ENCODE results near the gene ZIC2.

The ZIC2 gene

GRCh38 chr13:99993660-99994637 lies 12.4 kb downstream of the ZIC2 start:
- H3K27ac ChIP-seq (ENCODE audit: low read depth in 2 of 2, low read length in 2 of 2) = no peak overlapping the region
- H3K36me3 ChIP-seq (ENCODE audit: control insufficient read depth in 2 of 2, insufficient read depth in 2 of 2, low read length in 2 of 2) = no peaks in the 10 kb centered on the region
- peaks cover 80 to 88% of the 10 kb centered on the region in 2 donors for H3K27me3 ChIP-seq (ENCODE audit: control insufficient read depth in 2 of 2, insufficient read depth in 2 of 2, low read length in 2 of 2)
- no peak overlapping the region for H3K4me3 ChIP-seq (ENCODE audit: low read length in 2 of 2)
- H3K9me3 ChIP-seq (ENCODE audit: control insufficient read depth in 2 of 2, low read length in 2 of 2) = no peaks in the 10 kb centered on the region
- H3K9ac ChIP-seq (ENCODE audit: low read depth in 1 of 2, low read length in 2 of 2) = no peak overlapping the region
- H3K4me1 ChIP-seq (ENCODE audit: control insufficient read depth in 2 of 2, insufficient read depth in 2 of 2, low read length in 2 of 2) = peaks cover 4 to 14% of the 10 kb centered on the region in 2 donors

- H3K9me3 ChIP-seq (ENCODE audit: control insufficient read depth in 2 of 2, low read length in 2 of 2) = no peaks in the 10 kb centered on the region
- H3K36me3 ChIP-seq (ENCODE audit: control insufficient read depth in 2 of 2, insufficient read depth in 2 of 2, low read length in 2 of 2) = no peaks in the 10 kb centered on the region
- H3K4me3 ChIP-seq (ENCODE audit: low read length in 2 of 2) = no peak overlapping the region
- H3K27ac ChIP-seq (ENCODE audit: low read depth in 2 of 2, low read length in 2 of 2) = no peak overlapping the region
- peaks cover 74 to 81% of the 10 kb centered on the region in 2 donors for H3K27me3 ChIP-seq (ENCODE audit: control insufficient read depth in 2 of 2, insufficient read depth in 2 of 2, low read length in 2 of 2)
- no peak overlapping the region for H3K9ac ChIP-seq (ENCODE audit: low read depth in 1 of 2, low read length in 2 of 2)
- H3K4me1 ChIP-seq (ENCODE audit: control insufficient read depth in 2 of 2, insufficient read depth in 2 of 2, low read length in 2 of 2) = peaks cover 4 to 9% of the 10 kb centered on the region in 2 donors
Measured at GRCh38 chr13:99994638-99995020, 13.0 kb downstream of the ZIC2 start.

- no peaks in the 10 kb centered on the region for H3K9me3 ChIP-seq (ENCODE audit: control insufficient read depth in 2 of 2, low read length in 2 of 2)
- H3K9ac ChIP-seq (ENCODE audit: low read depth in 1 of 2, low read length in 2 of 2) = no peak overlapping the region
- no peak overlapping the region for H3K27ac ChIP-seq (ENCODE audit: low read depth in 2 of 2, low read length in 2 of 2)
- peaks cover 2 to 5% of the 10 kb centered on the region in 2 donors for H3K4me1 ChIP-seq (ENCODE audit: control insufficient read depth in 2 of 2, insufficient read depth in 2 of 2, low read length in 2 of 2)
- peaks cover 68 to 76% of the 10 kb centered on the region in 2 donors for H3K27me3 ChIP-seq (ENCODE audit: control insufficient read depth in 2 of 2, insufficient read depth in 2 of 2, low read length in 2 of 2)
- no peak overlapping the region for H3K4me3 ChIP-seq (ENCODE audit: low read length in 2 of 2)
- H3K36me3 ChIP-seq (ENCODE audit: control insufficient read depth in 2 of 2, insufficient read depth in 2 of 2, low read length in 2 of 2) = no peaks in the 10 kb centered on the region
Measured at GRCh38 chr13:99995104-99995588, 13.6 kb downstream of the ZIC2 start.

GRCh38 chr13:99995589-99996380 lies 14.2 kb downstream of the ZIC2 start:
- Histone ChIP-seq H3K27ac (ENCODE audit: low read depth in 2 of 2, low read length in 2 of 2) (no peak overlapping the region), H3K9me3 (ENCODE audit: control insufficient read depth in 2 of 2, low read length in 2 of 2) (no peaks in the 10 kb centered on the region), H3K9ac (ENCODE audit: low read depth in 1 of 2, low read length in 2 of 2) (no peak overlapping the region), H3K4me1 (ENCODE audit: control insufficient read depth in 2 of 2, insufficient read depth in 2 of 2, low read length in 2 of 2) (no peaks in the 10 kb centered on the region), H3K4me3 (ENCODE audit: low read length in 2 of 2) (no peak overlapping the region), H3K27me3 (ENCODE audit: control insufficient read depth in 2 of 2, insufficient read depth in 2 of 2, low read length in 2 of 2) (peaks cover 62 to 70% of the 10 kb centered on the region in 2 donors), H3K36me3 (ENCODE audit: control insufficient read depth in 2 of 2, insufficient read depth in 2 of 2, low read length in 2 of 2) (no peaks in the 10 kb centered on the region)

- H3K27ac ChIP-seq (ENCODE audit: low read depth in 2 of 2, low read length in 2 of 2) = no peak overlapping the region
Measured at GRCh38 chr13:99996381-99996973, 14.9 kb downstream of the ZIC2 start.

GRCh38 chr13:99997702-99998214 lies 16.2 kb downstream of the ZIC2 start:
- no peak overlapping the region for H3K27ac ChIP-seq (ENCODE audit: low read depth in 2 of 2, low read length in 2 of 2)
- no peak overlapping the region for H3K9ac ChIP-seq (ENCODE audit: low read depth in 1 of 2, low read length in 2 of 2)
- no peak overlapping the region for H3K4me3 ChIP-seq (ENCODE audit: low read length in 2 of 2)
- H3K9me3 ChIP-seq (ENCODE audit: control insufficient read depth in 2 of 2, low read length in 2 of 2) = no peaks in the 10 kb centered on the region
- H3K36me3 ChIP-seq (ENCODE audit: control insufficient read depth in 2 of 2, insufficient read depth in 2 of 2, low read length in 2 of 2) = no peaks in the 10 kb centered on the region
- no peaks in the 10 kb centered on the region for H3K4me1 ChIP-seq (ENCODE audit: control insufficient read depth in 2 of 2, insufficient read depth in 2 of 2, low read length in 2 of 2)
- peaks cover 43 to 50% of the 10 kb centered on the region in 2 donors for H3K27me3 ChIP-seq (ENCODE audit: control insufficient read depth in 2 of 2, insufficient read depth in 2 of 2, low read length in 2 of 2)

More at GRCh38 chr13:99996381-99996973, 14.9 kb downstream of the ZIC2 start:
- Histone ChIP-seq H3K4me3 (ENCODE audit: low read length in 2 of 2) (no peak overlapping the region), H3K9ac (ENCODE audit: low read depth in 1 of 2, low read length in 2 of 2) (no peak overlapping the region), H3K27me3 (ENCODE audit: control insufficient read depth in 2 of 2, insufficient read depth in 2 of 2, low read length in 2 of 2) (peaks cover 55 to 63% of the 10 kb centered on the region in 2 donors), H3K9me3 (ENCODE audit: control insufficient read depth in 2 of 2, low read length in 2 of 2) (no peaks in the 10 kb centered on the region), H3K36me3 (ENCODE audit: control insufficient read depth in 2 of 2, insufficient read depth in 2 of 2, low read length in 2 of 2) (no peaks in the 10 kb centered on the region), H3K4me1 (ENCODE audit: control insufficient read depth in 2 of 2, insufficient read depth in 2 of 2, low read length in 2 of 2) (no peaks in the 10 kb centered on the region)

- no peaks in the 10 kb centered on the region for H3K9me3 ChIP-seq (ENCODE audit: control insufficient read depth in 2 of 2, low read length in 2 of 2)
- no peak overlapping the region for H3K27ac ChIP-seq (ENCODE audit: low read depth in 2 of 2, low read length in 2 of 2)
- H3K36me3 ChIP-seq (ENCODE audit: control insufficient read depth in 2 of 2, insufficient read depth in 2 of 2, low read length in 2 of 2) = no peaks in the 10 kb centered on the region
- H3K27me3 ChIP-seq (ENCODE audit: control insufficient read depth in 2 of 2, insufficient read depth in 2 of 2, low read length in 2 of 2) = peaks cover 39 to 45% of the 10 kb centered on the region in 2 donors
- H3K9ac ChIP-seq (ENCODE audit: low read depth in 1 of 2, low read length in 2 of 2) = no peak overlapping the region
- no peak overlapping the region for H3K4me3 ChIP-seq (ENCODE audit: low read length in 2 of 2)
- H3K4me1 ChIP-seq (ENCODE audit: control insufficient read depth in 2 of 2, insufficient read depth in 2 of 2, low read length in 2 of 2) = no peaks in the 10 kb centered on the region
Measured at GRCh38 chr13:99998261-99998660, 16.7 kb downstream of the ZIC2 start.

- H3K4me1 ChIP-seq (ENCODE audit: control insufficient read depth in 2 of 2, insufficient read depth in 2 of 2, low read length in 2 of 2) = no peaks in the 10 kb centered on the region
- H3K27me3 ChIP-seq (ENCODE audit: control insufficient read depth in 2 of 2, insufficient read depth in 2 of 2, low read length in 2 of 2) = no peaks in the 10 kb centered on the region
- H3K4me3 ChIP-seq (ENCODE audit: low read length in 2 of 2) = no peak overlapping the region
- no peaks in the 10 kb centered on the region for H3K9me3 ChIP-seq (ENCODE audit: control insufficient read depth in 2 of 2, low read length in 2 of 2)
- no peak overlapping the region for H3K9ac ChIP-seq (ENCODE audit: low read depth in 1 of 2, low read length in 2 of 2)
- no peak overlapping the region for H3K27ac ChIP-seq (ENCODE audit: low read depth in 2 of 2, low read length in 2 of 2)
- H3K36me3 ChIP-seq (ENCODE audit: control insufficient read depth in 2 of 2, insufficient read depth in 2 of 2, low read length in 2 of 2) = no peaks in the 10 kb centered on the region
Measured at GRCh38 chr13:100014621-100015020, 33.0 kb downstream of the ZIC2 start.

GRCh38 chr13:100019780-100020356 lies 38.3 kb downstream of the ZIC2 start:
- Histone ChIP-seq H3K4me1 (ENCODE audit: control insufficient read depth in 2 of 2, insufficient read depth in 2 of 2, low read length in 2 of 2) (peaks cover 0 to 2% of the 10 kb centered on the region in 2 donors), H3K9ac (ENCODE audit: low read depth in 1 of 2, low read length in 2 of 2) (no peak overlapping the region), H3K4me3 (ENCODE audit: low read length in 2 of 2) (no peak overlapping the region), H3K36me3 (ENCODE audit: control insufficient read depth in 2 of 2, insufficient read depth in 2 of 2, low read length in 2 of 2) (no peaks in the 10 kb centered on the region), H3K9me3 (ENCODE audit: control insufficient read depth in 2 of 2, low read length in 2 of 2) (no peaks in the 10 kb centered on the region), H3K27ac (ENCODE audit: low read depth in 2 of 2, low read length in 2 of 2) (no peak overlapping the region), H3K27me3 (ENCODE audit: control insufficient read depth in 2 of 2, insufficient read depth in 2 of 2, low read length in 2 of 2) (no peaks in the 10 kb centered on the region)

Measured in mucosa of rectum (tissue), 2 donors.